GM21529 (cell line): ENCODE results near the gene PLD3.

ENCODE experiments used
- ATAC-seq: cut with Tn5 transposase; IDR thresholded peaks from one replicate; pipeline ENCODE4 v1.9.1; 2021; ENCODE audit not compliant: unreplicated experiment

Gene PLD3

GRCh38 chr19:40348125-40348913 lies at the start of gene PLD3, which contains the start of gene C19orf47:
PLD3 (plus strand) TSS chr19:40348695; CDS start chr19:40366484, 17,789 bp downstream.
C19orf47 (minus strand) TSS chr19:40348397; CDS start chr19:40341857, 6,540 bp downstream.
- ATAC-seq, result peak; percentile 89

GRCh38 chr19:40300668-40301067 lies 47.8 kb upstream of the PLD3 start:
- no peak for ATAC-seq

GRCh38 chr19:40302224-40303011 lies 46.1 kb upstream of the PLD3 start:
- no peak for ATAC-seq

GRCh38 chr19:40303765-40304164 lies 44.7 kb upstream of the PLD3 start:
- no peak for ATAC-seq

- ATAC-seq, result no peak
Observed at GRCh38 chr19:40304306-40304705, 44.2 kb upstream of the PLD3 start.

- no peak for ATAC-seq
Observed at GRCh38 chr19:40305403-40305802, 43.1 kb upstream of the PLD3 start.

GRCh38 chr19:40309666-40310065 lies 38.8 kb upstream of the PLD3 start:
- no peak for ATAC-seq

- ATAC-seq, result no peak
Observed at GRCh38 chr19:40312533-40312932, 36.0 kb upstream of the PLD3 start.

GRCh38 chr19:40313229-40313983 lies 35.1 kb upstream of the PLD3 start:
- no peak for ATAC-seq

GRCh38 chr19:40314656-40315055 lies 33.8 kb upstream of the PLD3 start:
- no peak for ATAC-seq

- no peak for ATAC-seq
Observed at GRCh38 chr19:40315812-40316470, 32.6 kb upstream of the PLD3 start.

- ATAC-seq, result no peak
Observed at GRCh38 chr19:40317338-40317737, 31.2 kb upstream of the PLD3 start.

- ATAC-seq, result no peak
Observed at GRCh38 chr19:40320558-40320935, 27.9 kb upstream of the PLD3 start.

- ATAC-seq, result no peak
Observed at GRCh38 chr19:40321076-40321475, 27.4 kb upstream of the PLD3 start.

- no peak for ATAC-seq
Observed at GRCh38 chr19:40321566-40322270, 26.8 kb upstream of the PLD3 start.

- no peak for ATAC-seq
Observed at GRCh38 chr19:40322271-40322610, 26.3 kb upstream of the PLD3 start.

- no peak for ATAC-seq
Observed at GRCh38 chr19:40322951-40323615, 25.4 kb upstream of the PLD3 start.

GRCh38 chr19:40323705-40324104 lies 24.8 kb upstream of the PLD3 start:
- ATAC-seq, result no peak

- ATAC-seq, result no peak
Observed at GRCh38 chr19:40326201-40326600, 22.3 kb upstream of the PLD3 start.

- no peak for ATAC-seq
Observed at GRCh38 chr19:40331052-40331451, 17.4 kb upstream of the PLD3 start.
